Activated CD8-positive, alpha-beta memory T cell treated with anti-CD3 and anti-CD28 coated beads, Interleukin-2, amount 10 ng/mL, durations not matched to agents 7 days and 5 days (primary cell): ENCODE data around the gene ACSM3. TPM values are rescaled to one million over a fixed set of nuclear protein-coding genes. Genes with fewer than 3 reads are reported as not detected.
"Not testable (repeated sequence)": the region's sequence is repeated elsewhere in the genome, so short reads cannot be mapped to it uniquely, and the experiment has no call there.

Experiments
- ATAC-seq: fragments of 150-1000 bp; cut with Tn5 transposase; one replicate; pipeline ENCODE4 v1.10.0; 2021; ENCODE audit warnings: moderate library complexity
- CTCF ChIA-PET: fragments of 350-600 bp; sonication (Branson Sonifier 250); formaldehyde crosslinking; loops from one replicate; lab custom pipeline; 2021; ENCODE audit warnings: antibody characterized with exemption; lab: Charles Lee
- DNase-seq: peaks from one replicate; pipeline ENCODE4 v3.0.0-alpha.2; 2020
- H3K27ac Mint-ChIP-seq: one replicate; pipeline ENCODE4 v1.8.0; 2021; ENCODE audit warnings: mild to moderate bottlenecking, mixed read lengths
- H3K27me3 Mint-ChIP-seq: one replicate; pipeline ENCODE4 v1.8.0; 2021; ENCODE audit warnings: mixed read lengths
- H3K36me3 Mint-ChIP-seq: one replicate; pipeline ENCODE4 v1.8.0; 2021; ENCODE audit warnings: mild to moderate bottlenecking, mixed read lengths
- H3K4me1 Mint-ChIP-seq: one replicate; pipeline ENCODE4 v1.8.0; 2021; ENCODE audit warnings: mixed read lengths
- H3K4me3 Mint-ChIP-seq: one replicate; pipeline ENCODE4 v1.8.0; 2021; ENCODE audit warnings: mild to moderate bottlenecking, moderate library complexity, mixed read lengths
- H3K9me3 Mint-ChIP-seq: one replicate; pipeline ENCODE4 v1.8.0; 2022; ENCODE audit warnings: low read depth, mixed read lengths
- total RNA-seq, 2 experiments: library from RNA; stranded (reverse); gene quantifications; one replicate each; pipeline ENCODE4 v1.2.3, GENCODE V29; 2021

ACSM3 gene
- total RNA-seq, 2 experiments from 2014 or later, result 9.4 to 10.1 TPM

- Mint-ChIP-seq H3K27ac (peak overlapping the region; percentile 27), H3K4me3 (no peak overlapping the region), H3K9me3 (no peaks in the 10 kb centered on the region), H3K4me1 (peaks cover 11% of the 10 kb centered on the region), H3K36me3 (peaks cover 22% of the 10 kb centered on the region), H3K27me3 (no peaks in the 10 kb centered on the region)
- DNase-seq (no peak), ATAC-seq (no peak)
- CTCF ChIA-PET, result interaction anchor here (1.1 to 2.4 kb wide), 4 partner anchors 14 to 287 kb away, joined by 3 to 8 read pairs (median 3); no protein-coding TSS in a partner anchor
Measured at GRCh38 chr16:20798364-20798763, 34.5 kb downstream of the ACSM3 start.

GRCh38 chr16:20799599-20799998, 35.8 kb downstream of the ACSM3 start:
- no peaks in the 10 kb centered on the region for H3K9me3 Mint-ChIP-seq
- H3K27ac Mint-ChIP-seq, result no peak overlapping the region
- no peaks in the 10 kb centered on the region for H3K27me3 Mint-ChIP-seq
- peaks cover 19% of the 10 kb centered on the region for H3K4me1 Mint-ChIP-seq
- H3K36me3 Mint-ChIP-seq, result peaks cover 24% of the 10 kb centered on the region
- ATAC-seq (no peak), DNase-seq (no peak)
- CTCF ChIA-PET, result interaction anchor here (0.7 to 2.4 kb wide), 9 partner anchors 13 to 285 kb away, joined by 3 to 8 read pairs (median 3); no protein-coding TSS in a partner anchor
- no peak overlapping the region for H3K4me3 Mint-ChIP-seq

- CTCF ChIA-PET, result interaction anchor here (1.2 to 1.9 kb wide), 2 partner anchors 43 to 283 kb away, joined by 3 to 5 read pairs; no protein-coding TSS in a partner anchor
- no peaks in the 10 kb centered on the region for H3K27me3 Mint-ChIP-seq
- peak overlapping the region; percentile 8 for H3K27ac Mint-ChIP-seq
- ATAC-seq (no peak), DNase-seq (no peak)
- H3K4me1 Mint-ChIP-seq, result peaks cover 26% of the 10 kb centered on the region
- H3K36me3 Mint-ChIP-seq, result peaks cover 24% of the 10 kb centered on the region
- no peaks in the 10 kb centered on the region for H3K9me3 Mint-ChIP-seq
- no peak overlapping the region for H3K4me3 Mint-ChIP-seq
Measured at GRCh38 chr16:20801278-20801677, 37.5 kb downstream of the ACSM3 start.

GRCh38 chr16:20803192-20803560, 39.4 kb downstream of the ACSM3 start:
- Mint-ChIP-seq H3K27me3 (no peaks in the 10 kb centered on the region), H3K27ac (no peak overlapping the region), H3K36me3 (peaks cover 19% of the 10 kb centered on the region), H3K9me3 (no peaks in the 10 kb centered on the region), H3K4me1 (peaks cover 32% of the 10 kb centered on the region), H3K4me3 (no peak overlapping the region)
- no peak for ATAC-seq
- CTCF ChIA-PET, result no interaction called here
- no peak for DNase-seq

GRCh38 chr16:20803561-20804214, 39.9 kb downstream of the ACSM3 start:
- Mint-ChIP-seq H3K27me3 (no peaks in the 10 kb centered on the region), H3K27ac (no peak overlapping the region), H3K4me1 (peaks cover 31% of the 10 kb centered on the region), H3K36me3 (peaks cover 20% of the 10 kb centered on the region), H3K4me3 (no peak overlapping the region), H3K9me3 (no peaks in the 10 kb centered on the region)
- ATAC-seq, result no peak
- no peak for DNase-seq
- CTCF ChIA-PET, result no interaction called here

- CTCF ChIA-PET, result interaction anchor here (0.9 to 2.1 kb wide), 7 partner anchors 10 to 278 kb away, joined by 3 to 9 read pairs (median 5); no protein-coding TSS in a partner anchor
- H3K9me3 Mint-ChIP-seq, DNase-seq, ATAC-seq, H3K27me3 Mint-ChIP-seq: not testable (repeated sequence)
- Mint-ChIP-seq H3K4me3 (peak overlapping the region; percentile 97), H3K4me1 (peaks cover 31% of the 10 kb centered on the region), H3K36me3 (peaks cover 22% of the 10 kb centered on the region), H3K27ac (peak overlapping the region; percentile 96)
Measured at GRCh38 chr16:20805684-20806167, 41.9 kb downstream of the ACSM3 start.

GRCh38 chr16:20806168-20807050, 42.6 kb downstream of the ACSM3 start, which contains the start of the genes ERI2 and REXO5:
Gene ERI2 (minus strand): TSS chr16:20806472. CDS start chr16:20806430, 42 bp downstream.
Gene REXO5 (plus strand): TSS chr16:20806527. CDS start chr16:20806954, 427 bp downstream.
- CTCF ChIA-PET, result interaction anchor here (0.7 to 2.1 kb wide), 15 partner anchors 9 to 1251 kb away, joined by 3 to 9 read pairs (median 3); partner anchors contain the start of genes THUMPD1 and VPS35L
- no peaks in the 10 kb centered on the region for H3K9me3 Mint-ChIP-seq

GRCh38 chr16:20807862-20808261, 44.0 kb downstream of the ACSM3 start:
- DNase-seq (no peak), ATAC-seq (no peak)
- Mint-ChIP-seq H3K9me3 (no peaks in the 10 kb centered on the region), H3K4me3 (peak overlapping the region; percentile 97), H3K27me3 (no peaks in the 10 kb centered on the region), H3K36me3 (peaks cover 23% of the 10 kb centered on the region), H3K4me1 (peaks cover 35% of the 10 kb centered on the region), H3K27ac (peak overlapping the region; percentile 96)
- CTCF ChIA-PET, result interaction anchor here (1.5 to 2.1 kb wide), 3 partner anchors 8 to 493 kb away, joined by 3 to 8 read pairs (median 7); no protein-coding TSS in a partner anchor

More at GRCh38 chr16:20806168-20807050, 42.6 kb downstream of the ACSM3 start, which contains the start of the genes ERI2 and REXO5:
- peak within 1 kb of the TSS; percentile 96 for H3K27ac Mint-ChIP-seq
- H3K4me1 Mint-ChIP-seq, result peaks cover 35% of the 10 kb centered on the region
- no peaks in the 10 kb centered on the region for H3K27me3 Mint-ChIP-seq
- H3K36me3 Mint-ChIP-seq, result peaks cover 22% of the 10 kb centered on the region
- ATAC-seq (peak; percentile 85), DNase-seq (peak; percentile 86)
- peak within 1 kb of the TSS; percentile 97 for H3K4me3 Mint-ChIP-seq

GRCh38 chr16:20811889-20812439, 48.1 kb downstream of the ACSM3 start:
- no peak overlapping the region for H3K27ac Mint-ChIP-seq
- CTCF ChIA-PET, result interaction anchor here (1.0 to 3.3 kb wide), 3 partner anchors 13 to 132 kb away, joined by 3 to 9 read pairs (median 5); no protein-coding TSS in a partner anchor
- no peaks in the 10 kb centered on the region for H3K27me3 Mint-ChIP-seq
- H3K4me1 Mint-ChIP-seq, result peaks cover 33% of the 10 kb centered on the region
- DNase-seq (no peak), ATAC-seq (no peak)
- peaks cover 38% of the 10 kb centered on the region for H3K36me3 Mint-ChIP-seq
- H3K9me3 Mint-ChIP-seq, result no peaks in the 10 kb centered on the region
- no peak overlapping the region for H3K4me3 Mint-ChIP-seq

GRCh38 chr16:20812510-20812909, 48.7 kb downstream of the ACSM3 start:
- H3K36me3 Mint-ChIP-seq, result peaks cover 42% of the 10 kb centered on the region
- H3K4me3 Mint-ChIP-seq, result no peak overlapping the region
- CTCF ChIA-PET, result interaction anchor here (0.7 to 3.3 kb wide), 4 partner anchors 14 to 376 kb away, joined by 3 to 9 read pairs (median 4); no protein-coding TSS in a partner anchor

GRCh38 chr16:20814784-20815183, 51.0 kb downstream of the ACSM3 start:
- ATAC-seq (peak; percentile 74), DNase-seq (no peak)
- Mint-ChIP-seq H3K27ac (no peak overlapping the region), H3K27me3 (no peaks in the 10 kb centered on the region), H3K4me3 (no peak overlapping the region), H3K4me1 (peaks cover 24% of the 10 kb centered on the region), H3K9me3 (no peaks in the 10 kb centered on the region), H3K36me3 (peaks cover 51% of the 10 kb centered on the region)
- CTCF ChIA-PET, result interaction anchor here (1.0 to 3.3 kb wide), 4 partner anchors 8 to 89 kb away, joined by 3 to 9 read pairs (median 6); partner anchors contain the start of genes ERI2 and REXO5

More at GRCh38 chr16:20812510-20812909, 48.7 kb downstream of the ACSM3 start:
- Mint-ChIP-seq H3K27ac (no peak overlapping the region), H3K9me3 (no peaks in the 10 kb centered on the region), H3K27me3 (no peaks in the 10 kb centered on the region), H3K4me1 (peaks cover 33% of the 10 kb centered on the region)
- no peak for ATAC-seq
- DNase-seq, result no peak

- H3K27me3 Mint-ChIP-seq, result no peaks in the 10 kb centered on the region
- CTCF ChIA-PET, result interaction anchor here (1.9 to 2.2 kb wide), 2 partner anchors 11 to 13 kb away, joined by 5 read pairs; partner anchors contain the start of genes ERI2 and REXO5
- H3K9me3 Mint-ChIP-seq, result no peaks in the 10 kb centered on the region
- H3K27ac Mint-ChIP-seq, result no peak overlapping the region
- H3K4me3 Mint-ChIP-seq, result no peak overlapping the region
- DNase-seq, result no peak
- H3K36me3 Mint-ChIP-seq, result peaks cover 70% of the 10 kb centered on the region
- H3K4me1 Mint-ChIP-seq, result peaks cover 30% of the 10 kb centered on the region
- ATAC-seq, result no peak
Measured at GRCh38 chr16:20818929-20819585, 55.2 kb downstream of the ACSM3 start.
